Nephron (organoid): ENCODE results near the gene ROBO1.

ENCODE experiments used
- H3K27ac Mint-ChIP-seq, 3 experiments: 2 replicates each; pipeline ENCODE4 v1.8.0; 2020; ENCODE audit warnings: mixed read lengths in 3 of 3, mild to moderate bottlenecking in 2 of 3, moderate library complexity in 1 of 3
- H3K27me3 Mint-ChIP-seq: 2 replicates; pipeline ENCODE4 v1.8.0; 2021; ENCODE audit warnings: low read depth, mild to moderate bottlenecking, moderate library complexity, mixed read lengths
- H3K36me3 Mint-ChIP-seq: 2 replicates; pipeline ENCODE4 v1.8.0; 2020; ENCODE audit warnings: low read depth, mixed read lengths
- H3K4me1 Mint-ChIP-seq: 2 replicates; pipeline ENCODE4 v1.8.0; 2020; ENCODE audit warnings: mixed read lengths
- H3K4me3 Mint-ChIP-seq, 3 experiments: 2 replicates each; pipeline ENCODE4 v1.8.0; 2020; ENCODE audit warnings: mild to moderate bottlenecking in 3 of 3, mixed read lengths in 3 of 3, moderate library complexity in 2 of 3
- H3K9me3 Mint-ChIP-seq: 2 replicates; pipeline ENCODE4 v1.8.0; 2020; ENCODE audit warnings: mixed read lengths
- TF ChIP-seq, protein P1 (sequence below), 3 experiments: fragments of 200-600 bp; sonication (generic); IDR thresholded peaks; one replicate each; pipeline ENCODE4 v1.5.0; 2021; ENCODE audit warnings: antibody characterized with exemption in 3 of 3; ENCODE audit not compliant: unreplicated experiment in 3 of 3

The ROBO1 gene

DNA sequence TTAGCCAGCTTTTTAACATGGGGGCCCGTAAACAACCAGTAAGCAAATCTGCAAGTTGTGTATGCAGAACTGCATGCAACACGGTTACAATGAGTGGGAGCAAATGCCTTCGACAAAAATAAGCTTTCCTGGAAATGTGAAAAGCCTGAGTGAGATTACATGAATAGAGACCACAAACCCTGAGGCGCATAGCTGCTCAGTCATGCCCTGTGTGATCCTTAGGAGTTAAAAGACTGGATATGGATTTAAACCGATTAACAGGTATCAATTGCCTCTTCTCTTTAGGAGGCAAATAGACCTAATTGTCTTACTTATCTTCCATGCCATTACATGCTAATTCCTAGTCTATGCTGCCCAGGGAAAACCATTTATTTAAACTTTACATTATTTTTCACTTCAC, 810.3 kb downstream of the ROBO1 start:
- Mint-ChIP-seq H3K4me3 (no peak overlapping the region), H3K27me3 (no peaks in the 10 kb centered on the region), H3K27ac (no peak overlapping the region), H3K36me3 (peaks cover 15% of the 10 kb centered on the region), H3K4me1 (peaks cover 15% of the 10 kb centered on the region), H3K9me3 (no peaks in the 10 kb centered on the region)
- TF ChIP-seq, protein P1, sequence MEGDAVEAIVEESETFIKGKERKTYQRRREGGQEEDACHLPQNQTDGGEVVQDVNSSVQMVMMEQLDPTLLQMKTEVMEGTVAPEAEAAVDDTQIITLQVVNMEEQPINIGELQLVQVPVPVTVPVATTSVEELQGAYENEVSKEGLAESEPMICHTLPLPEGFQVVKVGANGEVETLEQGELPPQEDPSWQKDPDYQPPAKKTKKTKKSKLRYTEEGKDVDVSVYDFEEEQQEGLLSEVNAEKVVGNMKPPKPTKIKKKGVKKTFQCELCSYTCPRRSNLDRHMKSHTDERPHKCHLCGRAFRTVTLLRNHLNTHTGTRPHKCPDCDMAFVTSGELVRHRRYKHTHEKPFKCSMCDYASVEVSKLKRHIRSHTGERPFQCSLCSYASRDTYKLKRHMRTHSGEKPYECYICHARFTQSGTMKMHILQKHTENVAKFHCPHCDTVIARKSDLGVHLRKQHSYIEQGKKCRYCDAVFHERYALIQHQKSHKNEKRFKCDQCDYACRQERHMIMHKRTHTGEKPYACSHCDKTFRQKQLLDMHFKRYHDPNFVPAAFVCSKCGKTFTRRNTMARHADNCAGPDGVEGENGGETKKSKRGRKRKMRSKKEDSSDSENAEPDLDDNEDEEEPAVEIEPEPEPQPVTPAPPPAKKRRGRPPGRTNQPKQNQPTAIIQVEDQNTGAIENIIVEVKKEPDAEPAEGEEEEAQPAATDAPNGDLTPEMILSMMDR (IDR thresholded peaks at IDR 0.05; ENCODE audit: unreplicated experiment in 3 of 3): no peak

DNA sequence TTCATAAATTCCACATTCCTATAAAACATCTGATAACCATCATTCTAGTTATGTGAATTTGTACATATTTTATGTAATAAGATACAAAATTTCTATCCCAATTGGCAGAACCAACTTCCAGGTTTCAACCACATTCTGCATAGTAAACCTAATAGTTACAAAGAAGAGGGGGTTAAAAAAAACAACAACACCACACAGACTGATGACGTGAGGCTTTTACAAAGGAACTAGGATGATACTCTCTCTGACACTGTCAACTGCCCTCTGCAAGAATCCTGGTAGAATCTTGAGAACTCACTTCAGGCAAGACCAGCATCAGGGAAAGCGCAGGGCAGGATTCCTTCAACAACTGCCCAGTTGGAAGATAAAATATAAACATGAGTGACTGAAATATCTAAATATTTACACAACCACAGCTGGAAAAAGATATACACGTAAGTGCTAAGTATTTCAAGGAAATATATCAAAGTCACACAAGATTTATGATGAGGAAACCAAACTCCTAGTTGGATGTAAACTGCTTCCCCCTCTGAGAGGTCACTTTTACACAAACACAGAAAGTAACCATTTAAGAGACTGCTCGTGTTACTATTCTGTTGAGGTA, 816.4 kb downstream of the ROBO1 start:
- TF ChIP-seq, protein P1 (IDR thresholded peaks at IDR 0.05; ENCODE audit: unreplicated experiment in 3 of 3): no peak

DNA sequence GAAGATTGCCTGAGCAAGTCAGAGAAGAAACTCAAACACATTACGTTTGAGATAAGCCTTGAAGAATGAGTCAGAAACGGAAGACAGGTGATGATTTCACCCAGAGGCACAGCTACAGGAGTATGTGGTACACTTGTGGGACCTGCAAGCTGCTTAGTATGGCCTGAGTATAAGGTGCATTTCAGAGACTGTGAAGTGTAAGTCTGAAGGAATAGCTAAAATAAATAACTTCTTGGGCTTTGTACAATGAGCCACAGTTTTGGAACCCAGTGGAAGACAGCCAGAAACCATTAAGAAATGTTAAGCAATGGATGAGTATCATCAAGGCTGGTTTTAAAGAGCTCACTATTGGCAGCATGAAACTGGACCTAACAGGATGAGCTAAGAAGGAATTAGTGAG, 826.2 kb downstream of the ROBO1 start:
- Mint-ChIP-seq H3K9me3 (peaks cover 38% of the 10 kb centered on the region), H3K4me3 (no peak overlapping the region), H3K27ac (no peak overlapping the region), H3K27me3 (no peaks in the 10 kb centered on the region), H3K4me1 (peaks cover 4% of the 10 kb centered on the region), H3K36me3 (peaks cover 67% of the 10 kb centered on the region)
- TF ChIP-seq, protein P1 (IDR thresholded peaks at IDR 0.05; ENCODE audit: unreplicated experiment in 3 of 3): no peak

More for the DNA sequence above, 816.4 kb downstream of the ROBO1 start:
- Mint-ChIP-seq H3K4me1 (peaks cover 21% of the 10 kb centered on the region), H3K36me3 (peaks cover 27% of the 10 kb centered on the region), H3K27ac (peak overlapping the region in 1 of 3 experiments; percentile 2), H3K27me3 (no peaks in the 10 kb centered on the region), H3K9me3 (peaks cover 17% of the 10 kb centered on the region), H3K4me3 (no peak overlapping the region)

DNA sequence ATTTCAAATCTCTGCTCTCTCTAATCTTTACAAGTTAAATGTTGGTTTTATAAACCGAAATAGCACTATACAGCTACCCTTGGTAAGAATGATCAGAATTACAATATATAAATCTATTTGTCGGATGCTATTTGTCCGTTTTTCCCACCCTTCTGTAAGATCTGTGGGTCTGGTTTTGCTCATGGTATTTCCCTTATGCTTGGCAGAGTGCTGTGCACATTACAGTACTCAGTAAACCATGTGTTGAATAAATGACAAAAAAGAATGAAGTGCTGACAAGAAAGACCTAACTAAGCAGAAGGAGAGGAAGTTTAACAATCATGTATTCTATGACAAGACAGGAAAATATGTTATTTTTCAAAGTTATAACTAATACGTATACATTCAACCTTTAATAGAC, 827.2 kb downstream of the ROBO1 start:
- Mint-ChIP-seq H3K27me3 (no peaks in the 10 kb centered on the region), H3K36me3 (peaks cover 65% of the 10 kb centered on the region), H3K4me1 (peaks cover 4% of the 10 kb centered on the region), H3K27ac (no peak overlapping the region), H3K4me3 (no peak overlapping the region), H3K9me3 (peaks cover 32% of the 10 kb centered on the region)
- TF ChIP-seq, protein P1 (IDR thresholded peaks at IDR 0.05; ENCODE audit: unreplicated experiment in 3 of 3): no peak

DNA sequence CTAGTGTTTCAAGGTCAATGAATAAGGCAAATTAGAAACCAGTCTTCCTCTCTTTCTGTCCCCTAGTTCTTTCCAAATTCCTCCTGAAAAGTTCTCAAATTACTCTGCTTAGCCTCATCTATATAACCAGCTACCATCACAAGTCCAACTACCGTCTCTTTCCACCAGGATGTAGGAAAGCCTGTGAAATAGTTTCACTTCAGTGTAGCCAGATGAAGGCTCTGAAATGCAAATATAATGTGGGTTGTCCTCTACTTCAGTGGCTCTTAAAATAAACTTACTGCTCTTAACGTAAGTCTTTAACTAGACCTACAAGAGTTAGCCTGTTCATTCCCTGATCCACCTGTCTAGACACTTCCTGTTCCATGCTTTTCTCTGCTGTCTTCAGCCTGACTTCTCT, 827.7 kb downstream of the ROBO1 start:
- Mint-ChIP-seq H3K27ac (no peak overlapping the region), H3K4me1 (peaks cover 4% of the 10 kb centered on the region), H3K4me3 (no peak overlapping the region), H3K36me3 (peaks cover 60% of the 10 kb centered on the region), H3K27me3 (no peaks in the 10 kb centered on the region), H3K9me3 (peaks cover 27% of the 10 kb centered on the region)
- TF ChIP-seq, protein P1 (IDR thresholded peaks at IDR 0.05; ENCODE audit: unreplicated experiment in 3 of 3): no peak

DNA sequence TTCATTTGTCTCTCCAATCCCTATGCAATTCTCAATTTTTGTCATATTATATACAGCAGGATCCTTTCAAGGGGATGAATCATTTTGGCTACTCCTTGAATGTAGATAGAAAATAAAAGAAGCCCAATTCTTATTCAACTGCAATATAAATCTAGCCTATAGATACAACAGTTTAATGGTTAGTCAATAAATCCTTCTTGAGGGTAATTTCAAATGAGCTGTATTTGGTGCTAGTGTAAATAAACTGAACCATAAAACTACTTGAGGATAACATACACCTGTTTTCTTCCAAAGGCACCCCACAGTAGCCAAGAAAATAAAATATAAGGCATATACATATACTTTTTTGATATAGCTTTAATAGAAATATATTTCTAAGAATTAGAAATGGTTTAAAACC, 830.3 kb downstream of the ROBO1 start:
- peaks cover 14% of the 10 kb centered on the region for H3K9me3 Mint-ChIP-seq
- no peak overlapping the region for H3K27ac Mint-ChIP-seq
- peaks cover 47% of the 10 kb centered on the region for H3K36me3 Mint-ChIP-seq
- no peak overlapping the region for H3K4me3 Mint-ChIP-seq
- TF ChIP-seq, protein P1 (IDR thresholded peaks at IDR 0.05; ENCODE audit: unreplicated experiment in 3 of 3): no peak
- H3K27me3 Mint-ChIP-seq: no peaks in the 10 kb centered on the region
- peaks cover 5% of the 10 kb centered on the region for H3K4me1 Mint-ChIP-seq
